Measurements from ENCODE around the gene CREG1. TPM values are rescaled to one million over a fixed set of nuclear protein-coding genes. Genes with fewer than 3 reads are reported as not detected.

The CREG1 gene
- total and polyA plus RNA-seq, 2 of the 8 experiments (the other 6 are each of a cell fraction or from before 2014, with no cell fraction given) = 29.8 to 30.1 TPM

DNA sequence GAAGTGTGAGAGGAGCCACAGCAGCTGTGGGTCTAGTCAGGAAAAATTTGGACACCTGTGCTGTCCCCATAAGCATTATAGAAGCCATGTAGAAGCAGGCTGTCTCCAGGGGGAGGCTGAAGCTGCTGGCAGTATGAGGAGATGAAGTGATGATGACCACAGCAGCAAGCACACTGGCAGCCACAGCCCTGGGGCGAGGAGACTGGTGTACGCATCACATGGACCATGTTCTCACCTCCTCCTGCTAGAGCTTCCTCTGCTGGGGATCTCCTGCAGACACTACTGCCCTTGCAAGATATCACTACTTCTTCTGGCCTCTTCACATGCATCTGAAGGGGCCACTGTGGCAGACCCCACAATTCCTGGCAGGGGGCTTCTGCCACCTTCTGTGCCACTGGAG lies 33.8 kb upstream of the CREG1 start:
- Histone ChIP-seq H2BK120ac (replicated peaks; ENCODE audit: low read depth, low read length) (no peak overlapping the region), H2AK5ac (ENCODE audit: low read depth, low read length) (no peak overlapping the region), H3K4me2 (ENCODE audit: insufficient read depth in 1 of 2, low read depth in 2 of 2, low read length in 2 of 2) (no peak overlapping the region), H3K4me3 (ENCODE audit: extremely low read depth in 1 of 4, insufficient read depth in 2 of 4, low read depth in 3 of 4, low read length in 4 of 4) (no peak overlapping the region), H3K9ac (replicated peaks in 1 of 4; ENCODE audit: extremely low read depth in 1 of 4, low read depth in 3 of 4, low read length in 3 of 4) (no peak overlapping the region), H4K20me1 (replicated peaks in 1 of 2; ENCODE audit: control insufficient read depth in 1 of 2, insufficient read depth in 2 of 2, low read length in 2 of 2) (no peaks in the 10 kb centered on the region), H3K36me3 (ENCODE audit: control insufficient read depth in 2 of 4, insufficient read depth in 4 of 4, low read length in 3 of 4) (no peaks in the 10 kb centered on the region), H2BK5ac (ENCODE audit: low read depth, low read length) (no peak overlapping the region), H3K23ac (ENCODE audit: insufficient read length) (no peak overlapping the region), H3K9me3 (ENCODE audit: insufficient read depth in 2 of 2, low read depth in 1 of 2, low read length in 1 of 2) (no peaks in the 10 kb centered on the region), H3K56ac (replicated peaks; ENCODE audit: insufficient read length, low read depth, low read length) (no peak overlapping the region), H2BK20ac (ENCODE audit: low read length) (no peak overlapping the region), H3K27ac (ENCODE audit: low read depth, low read length) (no peak overlapping the region), H4K5ac (ENCODE audit: insufficient read length, low read depth, low read length) (no peak overlapping the region), H2AFZ (ENCODE audit: low read length) (no peak overlapping the region), H3K18ac (ENCODE audit: extremely low read depth, low read length) (no peak overlapping the region), H3K14ac (ENCODE audit: insufficient read length) (no peak overlapping the region), H3K23me2 (ENCODE audit: low read depth, low read length) (no peaks in the 10 kb centered on the region), H3K79me2 (ENCODE audit: control insufficient read depth in 1 of 2, insufficient read depth in 2 of 2, low read length in 2 of 2) (no peaks in the 10 kb centered on the region), H3K27me3 (replicated peaks in 1 of 4; ENCODE audit: control insufficient read depth in 3 of 4, extremely low read depth in 1 of 4, insufficient read depth in 3 of 4, low read length in 3 of 4) (no peaks in the 10 kb centered on the region), H3K4ac (replicated peaks; ENCODE audit: insufficient read length, low read depth, low read length) (no peak overlapping the region), H2BK15ac (ENCODE audit: low read length) (no peak overlapping the region), H4K8ac (ENCODE audit: extremely low read depth, insufficient read depth, low read length) (no peak overlapping the region), H3K4me1 (replicated peaks in 1 of 4; ENCODE audit: control insufficient read depth in 3 of 4, insufficient read depth in 4 of 4, low read length in 3 of 4) (no peaks in the 10 kb centered on the region), H4K91ac (replicated peaks; ENCODE audit: insufficient read length, low read length) (no peak overlapping the region), H2BK12ac (ENCODE audit: low read depth, low read length) (no peak overlapping the region), H3K79me1 (ENCODE audit: low read depth, low read length) (no peaks in the 10 kb centered on the region)
- FAIRE-seq = no peak
- WGBS, 2 experiments (ENCODE audit: extremely low coverage in 1 of 2, insufficient coverage in 1 of 2, insufficient read length in 1 of 2, insufficient replicate concordance in 2 of 2, low coverage in 1 of 2, low lambda C conversion rate in 2 of 2, missing lambda C conversion rate in 1 of 2) = 84% methylated on average over 2 of the region's 2 CpGs; no CpG with 5 or more reads in 1 of the 2 experiments
- DNase-seq (ENCODE audit: low read depth in 1 of 2, low spot score in 2 of 2) = no peak
- POLR2A ChIA-PET (ENCODE audit: partially characterized antibody) = interaction anchor here (0.9 kb wide), 1 partner anchor 11 kb away, joined by 5 read pairs; no protein-coding TSS in a partner anchor
- CTCF ChIA-PET (ENCODE audit: partially characterized antibody) = interaction anchor here (0.9 to 1.1 kb wide), 2 partner anchors 8 to 613 kb away, joined by 3 read pairs; no protein-coding TSS in a partner anchor
- no peak for TF ChIP-seq MAFK (IDR thresholded peaks at IDR 0.05; ENCODE audit: low read depth, low read length)
- no peak for TF ChIP-seq PHF8 (conservative IDR thresholded peaks at IDR 0.05; ENCODE audit: low read depth, low read length)
- TF ChIP-seq CEBPB (IDR thresholded peaks at IDR 0.05; ENCODE audit: low read depth, low read length) = no peak
- TF ChIP-seq CHD2 (IDR thresholded peaks at IDR 0.05; ENCODE audit: low read length) = no peak
- TF ChIP-seq HDAC2 (IDR thresholded peaks at IDR 0.05; ENCODE audit: borderline replicate concordance in 1 of 2, low read depth in 2 of 2, low read length in 2 of 2) = no peak
- TF ChIP-seq GABPA (IDR thresholded peaks at IDR 0.05; ENCODE audit: borderline replicate concordance, insufficient read depth, low read length) = no peak
- no peak for TF ChIP-seq RBBP5 (IDR thresholded peaks at IDR 0.05; ENCODE audit: borderline replicate concordance, low read depth, low read length)
- TF ChIP-seq GTF2F1 (IDR thresholded peaks at IDR 0.05; ENCODE audit: borderline replicate concordance, low read depth, low read length) = no peak
- TF ChIP-seq CTBP2 (IDR thresholded peaks at IDR 0.05; ENCODE audit: borderline replicate concordance, insufficient read depth, insufficient read length, low read length) = no peak
- no peak for TF ChIP-seq JUN (IDR thresholded peaks at IDR 0.05; ENCODE audit: low read depth, low read length)
- no peak for TF ChIP-seq CBX5 (IDR thresholded peaks at IDR 0.05; ENCODE audit: low read depth, low read length)
- no peak for TF ChIP-seq TCF12 (IDR thresholded peaks at IDR 0.05; ENCODE audit: low read depth, low read length)
- TF ChIP-seq BCL11A (IDR thresholded peaks at IDR 0.05; ENCODE audit: low read depth in 2 of 2, low read length in 2 of 2) = no peak
- no peak for TF ChIP-seq BACH1 (IDR thresholded peaks at IDR 0.05; ENCODE audit: low read length)
- no peak for TF ChIP-seq FOSL1 (IDR thresholded peaks at IDR 0.05; ENCODE audit: insufficient read depth, low read depth, low read length)

All from H1 (cell line).